IPS-18c (cell line): ENCODE measurements around the gene ZNF283.
A peak's percentile ranks its signal among the peaks of the same experiment; 100 is the strongest.

ENCODE experiments used
- H3K4me3 ChIP-seq: 2 replicates; pipeline ENCODE4 v1.7.0; 2013; ENCODE audit warnings: low read depth, mild to moderate bottlenecking, low read length, moderate library complexity; ENCODE audit not compliant: insufficient read depth
- H3K9me3 ChIP-seq: one replicate; pipeline ENCODE4 v1.6.1; 2013; ENCODE audit warnings: mild to moderate bottlenecking, low read length, moderate library complexity; ENCODE audit not compliant: control insufficient read depth, insufficient read depth

Gene ZNF283

GRCh38 chr19:43826787-43827754, at the start of gene ZNF283:
Gene ZNF283, plus strand, starts transcription at chr19:43827321. Its CDS starts 6,184 bp downstream, at chr19:43833505.
- peaks cover 2% of the 10 kb centered on the region for H3K9me3 ChIP-seq
- H3K4me3 ChIP-seq, result peak within 1 kb of the TSS; percentile 74

- Histone ChIP-seq H3K9me3 (no peaks in the 10 kb centered on the region), H3K4me3 (no peak overlapping the region)
These were observed 48.5 kb upstream of the ZNF283 start for GRCh38 chr19:43778651-43779050.

GRCh38 chr19:43779147-43779819, 47.8 kb upstream of the ZNF283 start:
- Histone ChIP-seq H3K4me3 (no peak overlapping the region), H3K9me3 (no peaks in the 10 kb centered on the region)

- no peaks in the 10 kb centered on the region for H3K9me3 ChIP-seq
- no peak overlapping the region for H3K4me3 ChIP-seq
These were observed 47.3 kb upstream of the ZNF283 start for GRCh38 chr19:43779820-43780219.

- Histone ChIP-seq H3K4me3 (no peak within 1 kb of the TSS), H3K9me3 (no peaks in the 10 kb centered on the region)
These were observed 46.2 kb upstream of the ZNF283 start, which contains the start of gene KCNN4 for GRCh38 chr19:43780706-43781525. Gene KCNN4, minus strand, starts transcription at chr19:43780973. Its CDS starts 112 bp downstream, at chr19:43780861.

- no peak overlapping the region for H3K4me3 ChIP-seq
- H3K9me3 ChIP-seq, result no peaks in the 10 kb centered on the region
These were observed 45.4 kb upstream of the ZNF283 start for GRCh38 chr19:43781630-43782310.

- H3K9me3 ChIP-seq, result no peaks in the 10 kb centered on the region
These were observed 44.8 kb upstream of the ZNF283 start for GRCh38 chr19:43782311-43782660.

GRCh38 chr19:43782689-43783231, 44.4 kb upstream of the ZNF283 start:
- no peaks in the 10 kb centered on the region for H3K9me3 ChIP-seq

More at GRCh38 chr19:43782311-43782660, 44.8 kb upstream of the ZNF283 start:
- H3K4me3 ChIP-seq, result no peak overlapping the region

GRCh38 chr19:43783636-43784035, 43.5 kb upstream of the ZNF283 start:
- Histone ChIP-seq H3K4me3 (no peak overlapping the region), H3K9me3 (peaks cover 1% of the 10 kb centered on the region)

More at GRCh38 chr19:43782689-43783231, 44.4 kb upstream of the ZNF283 start:
- H3K4me3 ChIP-seq, result no peak overlapping the region

- Histone ChIP-seq H3K9me3 (peaks cover 2% of the 10 kb centered on the region), H3K4me3 (no peak overlapping the region)
These were observed 42.7 kb upstream of the ZNF283 start for GRCh38 chr19:43784241-43784980.

GRCh38 chr19:43784981-43785808, 41.9 kb upstream of the ZNF283 start:
- H3K4me3 ChIP-seq, result no peak overlapping the region
- H3K9me3 ChIP-seq, result peaks cover 2% of the 10 kb centered on the region

GRCh38 chr19:43786665-43787064, 40.5 kb upstream of the ZNF283 start:
- Histone ChIP-seq H3K9me3 (peaks cover 2% of the 10 kb centered on the region), H3K4me3 (no peak overlapping the region)

- Histone ChIP-seq H3K9me3 (peaks cover 2% of the 10 kb centered on the region), H3K4me3 (no peak overlapping the region)
These were observed 38.1 kb upstream of the ZNF283 start for GRCh38 chr19:43789029-43789428.

GRCh38 chr19:43790587-43790986, 36.5 kb upstream of the ZNF283 start:
- Histone ChIP-seq H3K4me3 (no peak overlapping the region), H3K9me3 (peaks cover 2% of the 10 kb centered on the region)

- H3K4me3 ChIP-seq, result no peak overlapping the region
- H3K9me3 ChIP-seq, result no peaks in the 10 kb centered on the region
These were observed 30.0 kb upstream of the ZNF283 start for GRCh38 chr19:43797118-43797517.
